HG03575 (cell line): ENCODE results near the gene MLANA.

ENCODE experiments used
- ATAC-seq: cut with Tn5 transposase; IDR thresholded peaks from one replicate; pipeline ENCODE4 v1.9.1; 2021; ENCODE audit not compliant: unreplicated experiment, insufficient number of reproducible peaks, low FRiP score; ENCODE audit errors: extremely low read depth

MLANA gene

GRCh38 chr9:5894237-5894959, 3.7 kb downstream of the MLANA start:
- ATAC-seq, result no peak

- no peak for ATAC-seq
Observed at GRCh38 chr9:5895782-5896181, 5.1 kb downstream of the MLANA start.

GRCh38 chr9:5896863-5897262, 6.2 kb downstream of the MLANA start:
- no peak for ATAC-seq

- ATAC-seq, result no peak
Observed at GRCh38 chr9:5897851-5898250, 7.2 kb downstream of the MLANA start.

- ATAC-seq, result no peak
Observed at GRCh38 chr9:5899292-5899691, 8.6 kb downstream of the MLANA start.

- no peak for ATAC-seq
Observed at GRCh38 chr9:5900622-5901021, 9.9 kb downstream of the MLANA start.

GRCh38 chr9:5902377-5902776, 11.7 kb downstream of the MLANA start:
- ATAC-seq, result no peak

GRCh38 chr9:5908918-5909317, 18.2 kb downstream of the MLANA start:
- ATAC-seq, result no peak

- ATAC-seq, result no peak
Observed at GRCh38 chr9:5909976-5910375, 19.3 kb downstream of the MLANA start.

GRCh38 chr9:5910413-5911057, 19.8 kb downstream of the MLANA start:
- ATAC-seq, result no peak

- no peak for ATAC-seq
Observed at GRCh38 chr9:5915438-5915837, 24.7 kb downstream of the MLANA start.

GRCh38 chr9:5917273-5917672, 26.6 kb downstream of the MLANA start:
- ATAC-seq, result no peak

GRCh38 chr9:5917888-5918287, 27.2 kb downstream of the MLANA start:
- no peak for ATAC-seq

- no peak for ATAC-seq
Observed at GRCh38 chr9:5918460-5918859, 27.8 kb downstream of the MLANA start.

- no peak for ATAC-seq
Observed at GRCh38 chr9:5920860-5921328, 30.2 kb downstream of the MLANA start.

- ATAC-seq, result no peak
Observed at GRCh38 chr9:5922192-5922591, 31.5 kb downstream of the MLANA start.

GRCh38 chr9:5931657-5932056, 41.0 kb downstream of the MLANA start:
- ATAC-seq, result no peak

- ATAC-seq, result no peak
Observed at GRCh38 chr9:5938449-5938848, 47.8 kb downstream of the MLANA start.

GRCh38 chr9:5939530-5939929, 48.8 kb downstream of the MLANA start:
- no peak for ATAC-seq

GRCh38 chr9:5941214-5941613, 50.5 kb downstream of the MLANA start:
- ATAC-seq, result no peak

- no peak for ATAC-seq
Observed at GRCh38 chr9:5945112-5945511, 54.4 kb downstream of the MLANA start.
